ENCODE results near the gene CTSG.

GRCh38 chr14:24563505-24563904 is 12.5 kb downstream of the CTSG start:
- TF ChIP-seq, protein P1, sequence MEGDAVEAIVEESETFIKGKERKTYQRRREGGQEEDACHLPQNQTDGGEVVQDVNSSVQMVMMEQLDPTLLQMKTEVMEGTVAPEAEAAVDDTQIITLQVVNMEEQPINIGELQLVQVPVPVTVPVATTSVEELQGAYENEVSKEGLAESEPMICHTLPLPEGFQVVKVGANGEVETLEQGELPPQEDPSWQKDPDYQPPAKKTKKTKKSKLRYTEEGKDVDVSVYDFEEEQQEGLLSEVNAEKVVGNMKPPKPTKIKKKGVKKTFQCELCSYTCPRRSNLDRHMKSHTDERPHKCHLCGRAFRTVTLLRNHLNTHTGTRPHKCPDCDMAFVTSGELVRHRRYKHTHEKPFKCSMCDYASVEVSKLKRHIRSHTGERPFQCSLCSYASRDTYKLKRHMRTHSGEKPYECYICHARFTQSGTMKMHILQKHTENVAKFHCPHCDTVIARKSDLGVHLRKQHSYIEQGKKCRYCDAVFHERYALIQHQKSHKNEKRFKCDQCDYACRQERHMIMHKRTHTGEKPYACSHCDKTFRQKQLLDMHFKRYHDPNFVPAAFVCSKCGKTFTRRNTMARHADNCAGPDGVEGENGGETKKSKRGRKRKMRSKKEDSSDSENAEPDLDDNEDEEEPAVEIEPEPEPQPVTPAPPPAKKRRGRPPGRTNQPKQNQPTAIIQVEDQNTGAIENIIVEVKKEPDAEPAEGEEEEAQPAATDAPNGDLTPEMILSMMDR (IDR thresholded peaks at IDR 0.05), result no peak
- no peak for TF ChIP-seq POLR2A (IDR thresholded peaks at IDR 0.05)

Data from lower leg skin (tissue), 3 donors.